ENCODE measurements around the gene RUSC2.
"Not testable (repeated sequence)": the region's sequence is repeated elsewhere in the genome, so short reads cannot be mapped to it uniquely, and the experiment has no call there.

Gene RUSC2

GRCh38 chr9:35489313-35490154 is at the start of gene RUSC2:
RUSC2 (plus strand) TSS chr9:35490111; CDS start chr9:35546522, 56,411 bp downstream.
- peak; percentile 26 to 42 for DNase-seq (ENCODE audit: low read depth in 2 of 2)

GRCh38 chr9:35446012-35446411 is 43.9 kb upstream of the RUSC2 start:
- no peak for DNase-seq (ENCODE audit: low read depth in 2 of 2)

GRCh38 chr9:35448496-35448895 is 41.4 kb upstream of the RUSC2 start:
- DNase-seq (ENCODE audit: low read depth in 2 of 2), result no peak

- DNase-seq (ENCODE audit: low read depth in 2 of 2), result no peak
Measured at GRCh38 chr9:35452481-35452880, 37.4 kb upstream of the RUSC2 start.

GRCh38 chr9:35453786-35454185 is 36.1 kb upstream of the RUSC2 start:
- DNase-seq (ENCODE audit: low read depth in 2 of 2), result no peak

- DNase-seq (ENCODE audit: low read depth in 2 of 2), result no peak
Measured at GRCh38 chr9:35464141-35465025, 25.5 kb upstream of the RUSC2 start.

- no peak for DNase-seq (ENCODE audit: low read depth in 2 of 2)
Measured at GRCh38 chr9:35470340-35470739, 19.6 kb upstream of the RUSC2 start.

GRCh38 chr9:35470894-35471293 is 19.0 kb upstream of the RUSC2 start:
- no peak for DNase-seq (ENCODE audit: low read depth in 2 of 2)

GRCh38 chr9:35476596-35476995 is 13.3 kb upstream of the RUSC2 start:
- DNase-seq (ENCODE audit: low read depth in 2 of 2), result no peak

- not testable (repeated sequence) for DNase-seq (ENCODE audit: low read depth in 2 of 2)
Measured at GRCh38 chr9:35477211-35477855, 12.6 kb upstream of the RUSC2 start.

- no peak for DNase-seq (ENCODE audit: low read depth in 2 of 2)
Measured at GRCh38 chr9:35478871-35479270, 11.0 kb upstream of the RUSC2 start.

- no peak for DNase-seq (ENCODE audit: low read depth in 2 of 2)
Measured at GRCh38 chr9:35481347-35481975, 8.4 kb upstream of the RUSC2 start.

- DNase-seq (ENCODE audit: low read depth in 2 of 2), result no peak
Measured at GRCh38 chr9:35482071-35482470, 7.8 kb upstream of the RUSC2 start.

GRCh38 chr9:35484406-35484805 is 5.5 kb upstream of the RUSC2 start:
- no peak for DNase-seq (ENCODE audit: low read depth in 2 of 2)

GRCh38 chr9:35487081-35487480 is 2.8 kb upstream of the RUSC2 start:
- DNase-seq (ENCODE audit: low read depth in 2 of 2), result no peak

- no peak for DNase-seq (ENCODE audit: low read depth in 2 of 2)
Measured at GRCh38 chr9:35488021-35488420, 1.9 kb upstream of the RUSC2 start.

GRCh38 chr9:35488566-35489312 is 1.2 kb upstream of the RUSC2 start:
- DNase-seq (ENCODE audit: low read depth in 2 of 2), result no peak

GRCh38 chr9:35490155-35490909 is 421 bp downstream of the RUSC2 start:
- DNase-seq (ENCODE audit: low read depth in 2 of 2), result no peak

GRCh38 chr9:35490910-35491465 is 1.1 kb downstream of the RUSC2 start:
- no peak for DNase-seq (ENCODE audit: low read depth in 2 of 2)

- not testable (repeated sequence) for DNase-seq (ENCODE audit: low read depth in 2 of 2)
Measured at GRCh38 chr9:35493119-35493518, 3.2 kb downstream of the RUSC2 start.
